Measurements from ENCODE around the gene ZBTB1. TPM values are rescaled to one million over a fixed set of nuclear protein-coding genes. Genes with fewer than 3 reads are reported as not detected.

The ZBTB1 gene
- polyA plus RNA-seq, 6 donors from 2014 or later = 54.4 to 103 (median 76.5) TPM

DNA sequence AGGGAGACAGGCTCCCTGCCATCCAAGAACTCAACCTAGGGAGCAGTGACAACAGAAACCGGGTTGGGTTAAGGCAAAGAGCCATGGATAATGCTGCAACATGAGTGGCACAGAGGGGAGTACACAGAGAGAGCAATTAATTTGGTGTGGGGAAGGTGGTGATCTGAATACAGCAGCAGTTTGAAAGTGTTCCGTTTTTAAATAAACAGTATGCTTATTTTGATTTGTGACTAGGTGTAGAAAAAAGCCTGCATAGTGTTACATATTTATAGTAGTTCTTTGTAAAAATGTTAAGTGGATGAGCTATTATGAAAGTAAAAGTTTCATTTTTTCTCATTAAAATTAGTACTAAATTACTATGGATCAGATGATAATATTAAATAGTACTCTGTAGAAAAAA is 30.5 kb upstream of the ZBTB1 start:
- no peak overlapping the region for H3K27ac Mint-ChIP-seq
- H3K36me3 Mint-ChIP-seq = no peaks in the 10 kb centered on the region
- H3K4me1 Mint-ChIP-seq = peaks cover 0 to 2% (median 0%) of the 10 kb centered on the region in 3 donors

DNA sequence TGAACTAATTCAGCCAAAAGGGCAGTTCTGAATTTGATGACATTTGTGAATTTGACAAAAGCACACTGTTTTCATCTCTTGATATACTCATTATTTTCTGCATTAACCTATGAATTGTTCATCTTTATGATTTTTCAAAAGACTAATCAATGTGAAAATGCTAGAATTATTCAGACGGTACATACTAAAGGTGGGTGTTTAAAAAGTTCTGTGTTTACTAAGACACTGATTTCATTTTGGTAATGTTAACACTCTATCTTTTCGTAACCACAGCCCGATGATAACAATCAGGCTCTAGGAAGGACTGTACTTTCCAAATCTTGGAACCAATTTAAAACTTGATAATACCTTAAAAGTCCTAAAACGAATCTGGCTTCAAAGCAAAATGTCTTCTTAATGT is 29.9 kb upstream of the ZBTB1 start:
- ATAC-seq (ENCODE audit: low read depth in 2 of 2) = no peak
- Mint-ChIP-seq H3K27ac (peak overlapping the region in 1 of 6 donors; percentile 56), H3K4me1 (peaks cover 0 to 2% (median 0%) of the 10 kb centered on the region in 3 donors), H3K36me3 (no peaks in the 10 kb centered on the region), H3K27me3 (no peaks in the 10 kb centered on the region), H3K9me3 (no peaks in the 10 kb centered on the region), H3K4me3 (no peak overlapping the region)
- no peak for DNase-seq

More for the DNA sequence above, 30.5 kb upstream of the ZBTB1 start:
- H3K9me3 Mint-ChIP-seq = no peaks in the 10 kb centered on the region
- no peak for ATAC-seq (ENCODE audit: low read depth in 2 of 2)
- no peaks in the 10 kb centered on the region for H3K27me3 Mint-ChIP-seq
- DNase-seq = no peak
- no peak overlapping the region for H3K4me3 Mint-ChIP-seq

DNA sequence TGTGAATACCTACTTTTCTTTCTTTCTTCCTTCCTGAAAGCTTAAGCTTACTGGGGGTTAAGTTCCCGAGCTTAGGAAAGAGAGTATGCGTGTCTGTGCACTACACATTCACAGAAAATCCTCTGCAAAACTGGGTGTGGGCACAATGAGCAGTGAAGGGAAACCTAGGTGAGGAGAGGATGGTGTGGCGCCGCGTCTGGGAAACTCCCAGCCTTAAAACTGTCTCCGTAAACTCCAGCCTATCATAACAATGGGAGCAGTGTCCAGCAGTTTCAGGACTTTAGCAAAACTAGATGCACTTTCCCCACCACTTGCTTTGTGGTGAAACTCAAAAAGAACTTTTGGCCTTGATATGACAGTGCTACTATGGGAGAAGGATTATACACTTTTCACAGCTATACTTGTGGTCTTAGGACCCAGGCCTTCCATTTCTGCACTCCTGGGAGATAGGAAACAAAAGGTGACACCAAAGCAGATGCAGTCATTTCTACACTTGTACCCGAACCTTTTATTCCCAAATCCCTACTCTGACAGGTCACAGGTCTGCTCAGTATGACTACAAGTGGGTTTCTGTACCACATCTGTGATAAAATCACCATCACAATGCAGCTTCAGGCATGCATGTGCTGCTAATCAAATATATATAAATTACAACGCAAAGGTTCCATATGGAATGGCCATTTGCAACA is 28.8 kb upstream of the ZBTB1 start:
- DNase-seq (no peak), ATAC-seq (ENCODE audit: low read depth in 2 of 2) (no peak)
- Mint-ChIP-seq H3K27me3 (no peaks in the 10 kb centered on the region), H3K4me3 (no peak overlapping the region), H3K9me3 (no peaks in the 10 kb centered on the region), H3K4me1 (peaks cover 0 to 2% (median 0%) of the 10 kb centered on the region in 3 donors), H3K36me3 (no peaks in the 10 kb centered on the region), H3K27ac (no peak overlapping the region)

DNA sequence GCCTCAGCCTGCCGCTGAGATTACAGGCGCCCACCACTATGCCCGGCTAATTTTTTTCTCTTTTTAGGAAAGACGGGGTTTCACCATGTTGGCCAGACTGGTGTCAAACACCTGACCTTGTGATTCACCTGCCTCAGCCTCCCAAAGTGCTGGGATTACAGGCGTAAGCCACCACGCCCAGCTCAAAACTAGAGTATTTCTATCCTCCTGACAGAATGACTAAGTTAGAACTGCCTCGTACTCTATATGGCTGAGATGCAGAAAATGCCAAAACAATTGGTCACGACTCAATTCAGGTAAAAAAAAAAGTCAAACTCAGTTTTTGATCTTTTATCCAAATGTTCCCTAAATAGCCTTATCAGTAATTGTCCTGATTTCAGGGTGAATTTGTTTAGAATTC is 28.1 kb upstream of the ZBTB1 start:
- Mint-ChIP-seq H3K36me3 (no peaks in the 10 kb centered on the region), H3K4me3 (no peak overlapping the region), H3K9me3 (no peaks in the 10 kb centered on the region), H3K27me3 (no peaks in the 10 kb centered on the region), H3K27ac (no peak overlapping the region), H3K4me1 (peaks cover 0 to 2% (median 0%) of the 10 kb centered on the region in 3 donors)
- ATAC-seq (ENCODE audit: low read depth in 2 of 2) = no peak
- no peak for DNase-seq

DNA sequence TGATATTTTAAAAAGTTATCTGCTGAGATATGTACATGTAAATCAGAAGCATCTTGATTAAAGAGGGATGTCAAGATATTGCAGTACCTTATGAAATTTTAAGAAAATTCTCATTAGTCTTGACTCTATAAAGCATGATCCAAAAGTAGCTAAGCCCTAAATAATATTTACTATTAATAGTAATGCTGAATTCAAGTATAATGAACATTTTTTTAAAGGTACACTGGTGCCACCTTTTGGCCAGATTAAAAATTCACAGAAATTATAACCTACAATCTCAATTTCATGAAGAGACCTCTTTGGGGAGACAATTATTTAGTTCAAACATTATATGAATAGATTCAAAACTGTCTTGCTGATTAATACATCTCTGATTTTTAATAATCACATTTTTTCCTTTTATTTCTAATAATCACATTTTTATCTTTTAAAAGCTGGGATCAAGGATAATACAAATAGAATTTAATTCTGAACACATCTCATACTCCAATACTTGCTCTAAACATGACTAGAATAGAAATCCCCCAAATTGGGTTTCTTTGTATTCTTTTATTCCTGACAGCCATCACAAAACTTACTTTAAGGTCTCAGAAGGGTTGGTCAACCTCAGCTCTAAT is 25.8 kb upstream of the ZBTB1 start:
- Mint-ChIP-seq H3K4me1 (no peaks in the 10 kb centered on the region), H3K27ac (peak overlapping the region in 2 of 6 donors; percentile 33 to 42), H3K9me3 (no peaks in the 10 kb centered on the region), H3K4me3 (no peak overlapping the region), H3K36me3 (no peaks in the 10 kb centered on the region), H3K27me3 (no peaks in the 10 kb centered on the region)
- no peak for DNase-seq
- ATAC-seq (ENCODE audit: low read depth in 2 of 2) = peak in 1 of 2 donors; percentile 46

DNA sequence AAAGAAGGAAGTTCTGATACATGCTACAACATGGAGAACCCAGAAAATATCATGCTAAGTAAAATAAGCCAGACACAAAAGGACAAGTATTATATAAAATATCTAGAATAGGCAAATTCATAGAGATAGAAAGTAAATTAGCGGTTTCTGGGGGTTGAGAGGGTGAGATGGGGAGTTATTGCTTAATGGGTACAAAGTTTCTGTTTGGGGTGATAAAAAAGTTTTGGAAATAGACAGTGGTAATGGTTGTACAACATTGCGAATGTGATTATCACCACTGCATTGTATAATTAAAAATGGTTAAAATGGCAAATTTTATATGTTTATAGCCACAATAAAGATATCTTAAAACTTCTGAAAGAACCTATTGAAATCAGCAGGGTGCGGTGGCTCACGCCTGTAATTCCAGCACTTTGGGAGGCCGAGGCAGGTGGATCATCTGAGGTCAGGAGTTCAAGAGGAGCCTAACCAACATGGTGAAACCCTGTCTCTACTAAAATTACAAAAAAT is 15.9 kb upstream of the ZBTB1 start:
- H3K9me3 Mint-ChIP-seq = no peaks in the 10 kb centered on the region
- H3K27me3 Mint-ChIP-seq = no peaks in the 10 kb centered on the region
- H3K27ac Mint-ChIP-seq = peak overlapping the region in 1 of 6 donors; percentile 63
- H3K36me3 Mint-ChIP-seq = peaks cover 7 to 19% of the 10 kb centered on the region in 2 donors
- DNase-seq (no peak), ATAC-seq (ENCODE audit: low read depth in 2 of 2) (no peak)
- peaks cover 15 to 23% (median 16%) of the 10 kb centered on the region in 3 donors for H3K4me1 Mint-ChIP-seq
- no peak overlapping the region for H3K4me3 Mint-ChIP-seq

DNA sequence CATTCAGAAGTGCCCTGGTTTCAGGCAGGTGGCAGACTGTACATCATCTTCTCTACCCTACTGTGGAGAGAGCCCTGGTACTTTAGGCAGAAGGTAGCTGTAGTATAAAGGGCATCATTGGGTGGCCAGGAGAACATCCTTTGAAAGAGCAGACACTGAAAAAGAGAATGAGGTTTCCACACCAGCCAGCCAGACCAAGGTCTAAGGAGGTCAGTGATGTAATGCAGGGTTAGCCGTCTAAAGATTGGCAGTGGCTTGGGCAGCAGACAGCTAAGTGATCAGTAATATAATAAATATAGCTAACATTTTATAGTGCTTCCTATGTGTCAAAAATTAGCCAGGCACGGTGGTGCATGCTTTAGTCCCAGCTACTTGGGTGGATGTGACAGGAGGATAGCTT is 12.9 kb upstream of the ZBTB1 start:
- no peak for DNase-seq
- no peaks in the 10 kb centered on the region for H3K9me3 Mint-ChIP-seq
- no peak overlapping the region for H3K4me3 Mint-ChIP-seq
- H3K36me3 Mint-ChIP-seq = peaks cover 7 to 14% of the 10 kb centered on the region in 2 donors
- peak overlapping the region in 1 of 6 donors; percentile 49 for H3K27ac Mint-ChIP-seq
- no peak for ATAC-seq (ENCODE audit: low read depth in 2 of 2)
- H3K4me1 Mint-ChIP-seq = peaks cover 21 to 26% (median 25%) of the 10 kb centered on the region in 3 donors
- no peaks in the 10 kb centered on the region for H3K27me3 Mint-ChIP-seq

DNA sequence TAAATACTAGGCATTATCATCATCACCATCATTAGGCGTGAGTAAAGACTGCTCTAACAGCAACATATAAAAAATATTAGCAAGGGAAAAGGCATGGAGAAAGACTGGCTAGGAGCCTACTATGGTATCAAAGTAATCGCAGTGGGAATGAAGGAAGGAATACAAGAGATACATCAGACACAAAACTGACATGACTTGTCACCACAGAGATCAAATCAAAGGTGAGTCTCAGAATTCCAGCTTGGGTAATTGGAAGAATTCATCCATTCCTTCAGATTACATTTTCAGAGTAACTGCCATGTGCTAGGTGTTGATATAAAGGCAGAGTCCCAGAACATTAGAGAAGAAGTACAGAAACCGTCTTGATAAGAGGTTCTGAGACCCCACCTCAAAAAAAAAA is 11.1 kb upstream of the ZBTB1 start:
- no peaks in the 10 kb centered on the region for H3K27me3 Mint-ChIP-seq
- DNase-seq (no peak), ATAC-seq (ENCODE audit: low read depth in 2 of 2) (no peak)
- peaks cover 21 to 32% (median 25%) of the 10 kb centered on the region in 3 donors for H3K4me1 Mint-ChIP-seq
- H3K9me3 Mint-ChIP-seq = no peaks in the 10 kb centered on the region
- peaks cover 2 to 10% of the 10 kb centered on the region in 2 donors for H3K36me3 Mint-ChIP-seq
- no peak overlapping the region for H3K4me3 Mint-ChIP-seq
- peak overlapping the region in 3 of 6 donors; percentile 24 to 70 (median 28) for H3K27ac Mint-ChIP-seq

DNA sequence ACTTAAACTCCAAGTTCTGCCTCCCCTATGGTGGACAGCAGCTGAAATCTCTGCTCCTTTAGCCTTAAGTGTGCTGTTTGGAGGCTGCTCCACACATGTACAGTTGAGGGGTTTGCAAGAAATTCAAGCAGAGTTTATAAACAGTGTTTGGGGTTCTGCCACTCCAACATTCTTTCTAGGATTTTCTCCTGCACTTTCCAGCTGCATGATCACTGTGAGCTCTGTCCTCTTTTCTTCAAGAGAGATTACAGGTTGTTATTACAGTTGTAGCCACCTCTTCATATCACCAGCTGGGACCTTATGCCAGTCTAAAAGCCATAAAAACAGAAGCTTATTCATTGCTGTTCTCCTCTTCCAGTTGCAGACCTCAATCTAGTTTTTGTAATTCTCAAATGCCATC is 9.3 kb upstream of the ZBTB1 start:
- no peak for ATAC-seq (ENCODE audit: low read depth in 2 of 2)
- Mint-ChIP-seq H3K4me1 (peaks cover 25 to 40% (median 31%) of the 10 kb centered on the region in 3 donors), H3K36me3 (peaks cover 0 to 7% of the 10 kb centered on the region in 2 donors), H3K27me3 (no peaks in the 10 kb centered on the region), H3K27ac (no peak overlapping the region), H3K4me3 (peak overlapping the region in 1 of 8 donors; percentile 6), H3K9me3 (no peaks in the 10 kb centered on the region)
- DNase-seq = no peak

DNA sequence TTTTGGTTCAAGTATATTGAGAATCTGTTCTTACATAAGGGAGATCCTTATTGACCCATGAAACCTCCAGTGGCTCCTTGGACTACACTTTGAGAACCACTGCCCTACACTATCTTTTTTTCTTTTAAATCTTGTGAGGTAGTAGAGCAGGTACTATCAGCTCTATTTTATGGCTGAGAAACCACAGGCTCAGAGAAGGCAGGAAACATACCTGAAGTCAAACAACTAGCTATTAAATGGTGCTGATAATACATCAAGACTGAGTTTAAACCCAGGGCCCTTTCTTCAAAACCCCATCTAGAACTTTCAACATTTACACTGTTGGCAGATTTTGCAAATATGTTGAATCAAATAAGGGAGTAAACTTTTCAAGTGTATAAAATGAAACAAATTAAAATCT is 7.8 kb upstream of the ZBTB1 start:
- no peak overlapping the region for H3K27ac Mint-ChIP-seq
- H3K4me1 Mint-ChIP-seq = peaks cover 23 to 46% (median 28%) of the 10 kb centered on the region in 3 donors
- H3K36me3 Mint-ChIP-seq = no peaks in the 10 kb centered on the region
- ATAC-seq (ENCODE audit: low read depth in 2 of 2) (no peak), DNase-seq (no peak)
- H3K27me3 Mint-ChIP-seq = no peaks in the 10 kb centered on the region
- no peaks in the 10 kb centered on the region for H3K9me3 Mint-ChIP-seq
- H3K4me3 Mint-ChIP-seq = no peak overlapping the region

DNA sequence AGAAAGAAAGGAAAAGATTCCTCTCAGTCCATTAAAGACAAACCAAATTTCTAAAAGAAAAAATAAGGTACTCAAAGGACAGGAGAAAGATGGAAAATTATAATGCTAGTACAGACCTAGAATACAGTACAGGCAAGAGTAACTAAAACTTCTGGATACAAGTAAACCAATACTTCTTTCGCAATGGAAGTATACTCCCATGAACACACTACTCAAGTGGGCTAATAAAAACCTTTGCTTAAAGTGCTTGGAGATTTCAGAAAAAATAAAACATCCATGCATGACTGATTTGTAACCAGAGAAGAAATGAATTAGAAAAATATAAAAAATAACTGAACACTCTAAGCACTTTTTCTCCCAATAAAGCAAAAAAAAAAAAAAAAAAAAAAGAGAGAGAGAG is 4.5 kb upstream of the ZBTB1 start:
- Mint-ChIP-seq H3K4me1 (peaks cover 30 to 51% (median 39%) of the 10 kb centered on the region in 3 donors), H3K9me3 (no peaks in the 10 kb centered on the region), H3K27ac (peak overlapping the region in 5 of 6 donors; percentile 17 to 99 (median 24))

DNA sequence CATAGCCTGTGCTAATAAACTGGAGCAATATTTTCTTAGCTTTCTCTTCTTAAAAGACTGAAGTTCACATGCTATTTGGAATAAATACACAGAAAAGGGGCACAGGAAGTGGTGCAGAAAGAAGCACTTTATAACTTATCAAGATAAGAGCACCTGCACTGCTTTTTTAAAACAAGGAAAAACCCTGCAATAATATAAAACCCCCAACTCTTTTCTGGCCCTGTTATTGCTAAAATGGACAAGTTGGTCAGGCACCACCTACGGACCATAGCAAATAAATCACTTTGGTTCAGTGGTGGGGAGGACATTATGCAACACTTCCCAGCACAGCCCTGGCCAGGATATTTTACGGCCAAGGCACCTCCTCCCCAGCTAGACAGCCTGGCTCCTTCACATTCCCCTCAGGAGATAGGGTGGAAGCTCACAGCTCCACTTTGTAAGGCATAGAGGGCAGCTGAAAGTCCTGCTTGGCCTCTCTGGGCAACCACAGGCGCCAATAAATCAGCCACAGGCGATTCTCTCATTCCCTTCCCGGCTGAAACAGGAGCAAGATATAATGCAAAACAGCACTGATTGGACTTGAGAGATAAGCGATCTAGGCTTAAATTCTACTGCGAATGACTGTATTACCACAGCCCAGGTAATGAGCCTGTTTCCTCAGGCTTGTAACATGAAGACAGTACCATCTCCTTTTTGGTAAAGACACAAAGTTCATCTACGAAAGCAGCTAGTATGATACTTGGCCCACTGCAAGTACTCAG is 3.0 kb upstream of the ZBTB1 start:
- H3K36me3 Mint-ChIP-seq = no peaks in the 10 kb centered on the region
- ATAC-seq (ENCODE audit: low read depth in 2 of 2) (no peak), DNase-seq (no peak)
- peaks cover 42 to 60% (median 54%) of the 10 kb centered on the region in 3 donors for H3K4me1 Mint-ChIP-seq
- H3K27ac Mint-ChIP-seq = peak overlapping the region; percentile 71 to 99 (median 98)
- H3K4me3 Mint-ChIP-seq = peak overlapping the region; percentile 47 to 99 (median 91)
- peaks cover 0 to 6% (median 0%) of the 10 kb centered on the region in 3 donors for H3K27me3 Mint-ChIP-seq
- no peaks in the 10 kb centered on the region for H3K9me3 Mint-ChIP-seq

More for the DNA sequence above, 4.5 kb upstream of the ZBTB1 start:
- Mint-ChIP-seq H3K36me3 (no peaks in the 10 kb centered on the region), H3K4me3 (peak overlapping the region in 3 of 8 donors; percentile 20 to 54 (median 36)), H3K27me3 (peaks cover 0 to 6% (median 0%) of the 10 kb centered on the region in 3 donors)
- DNase-seq (no peak), ATAC-seq (ENCODE audit: low read depth in 2 of 2) (no peak)

DNA sequence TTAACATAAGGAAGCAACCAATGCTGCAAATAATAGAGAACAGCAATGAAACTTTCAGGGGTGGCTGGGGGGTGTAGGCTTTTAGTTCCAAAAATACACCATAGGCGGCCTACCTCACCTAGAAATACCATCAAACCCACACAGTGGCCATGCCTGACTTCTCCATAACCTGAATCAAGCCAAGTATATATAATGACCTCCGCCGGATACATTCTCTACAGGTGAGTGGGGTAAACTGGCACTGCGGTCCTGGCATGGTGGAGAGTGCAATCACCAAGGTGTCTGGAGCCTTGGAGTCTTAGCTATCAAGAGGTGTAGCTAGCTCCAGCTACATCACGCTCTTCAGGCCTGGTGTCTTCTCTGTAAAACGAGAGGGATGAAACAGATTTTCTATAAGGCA is 2.1 kb upstream of the ZBTB1 start:
- ATAC-seq (ENCODE audit: low read depth in 2 of 2) (no peak), DNase-seq (no peak)
- peak overlapping the region; percentile 94 to 99 (median 98) for H3K27ac Mint-ChIP-seq
- H3K4me3 Mint-ChIP-seq = peak overlapping the region; percentile 88 to 99 (median 96)
- H3K36me3 Mint-ChIP-seq = no peaks in the 10 kb centered on the region
- H3K4me1 Mint-ChIP-seq = peaks cover 51 to 64% (median 63%) of the 10 kb centered on the region in 3 donors
- H3K9me3 Mint-ChIP-seq = no peaks in the 10 kb centered on the region
- H3K27me3 Mint-ChIP-seq = peaks cover 0 to 6% (median 0%) of the 10 kb centered on the region in 3 donors

Data from naive B cell (primary cell).